A549 (cell line): ENCODE measurements around the gene ABCB1. TPM values are rescaled to one million over a fixed set of nuclear protein-coding genes. Genes with fewer than 3 reads are reported as not detected.

Experiments
- ATAC-seq, 2 experiments: fragments of 200-7000 bp in 1 of 2; fragments of >200 bp in 1 of 2; cut with Nextera tagmentation in 1 of 2; cut with Tn5 transposase in 1 of 2; 3 replicates each; pipeline versions ENCODE4 v1.8.0 to v1.9.1; 2018 to 2020; ENCODE audit warnings: mild to moderate bottlenecking in 1 of 2, moderate library complexity in 1 of 2
- CTCF ChIA-PET: fragments of 300-600 bp; sonication (Branson Sonifier 250); formaldehyde crosslinking; extraction: SDS; loops from one replicate; lab custom pipeline; 2021; ENCODE audit warnings: antibody characterized with exemption, inconsistent platforms; lab: Yijun Ruan, JAX
- POLR2A ChIA-PET: fragments of 350-600 bp; formaldehyde crosslinking; extraction: SDS; loops from one replicate; lab custom pipeline; 2021; ENCODE audit warnings: antibody characterized with exemption, inconsistent platforms; lab: Yijun Ruan, JAX
- DNase-seq, 2 experiments: peaks; one replicate each; pipeline versions ENCODE4 v3.0.0 to v3.0.0-alpha.2; 2011 to 2016; ENCODE audit warnings: low read depth in 1 of 2, low spot score in 1 of 2
- FAIRE-seq: peaks from 2 replicates; lab custom pipeline; 2011; peaks lifted over from hg19 to GRCh38; lab: Jason Lieb, UNC
- H3K27ac ChIP-seq, 2 experiments: fragments of >200 bp; sonication (Bioruptor Twin); formaldehyde crosslinking; 3 replicates each; pipeline ENCODE4 v1.5.1; 2016 to 2017
- H3K4me1 ChIP-seq: fragments of >200 bp; sonication (Bioruptor Twin); formaldehyde crosslinking; 3 replicates; pipeline ENCODE4 v1.6.1; 2016
- H3K4me2 ChIP-seq: fragments of >200 bp; sonication (Bioruptor Twin); formaldehyde crosslinking; 3 replicates; pipeline ENCODE4 v1.6.1; 2016
- H3K4me3 ChIP-seq: fragments of >200 bp; sonication (Bioruptor Twin); formaldehyde crosslinking; 3 replicates; pipeline ENCODE4 v1.5.1; 2016
- H3K9me3 ChIP-seq: fragments of >200 bp; sonication (Bioruptor Twin); formaldehyde crosslinking; 3 replicates; pipeline ENCODE4 v1.6.1; 2016
- CEBPB ChIP-seq, 2 experiments: fragments of >200 bp in 1 of 2; sonication (Bioruptor Twin) in 1 of 2; formaldehyde crosslinking in 1 of 2; IDR thresholded peaks; 2 replicates each; pipeline ENCODE4 v1.6.1; 2012 to 2016
- CHD4 ChIP-seq: fragments of 200-600 bp; sonication (generic); IDR thresholded peaks from 2 replicates; pipeline ENCODE4 v1.6.1; 2016; ENCODE audit warnings: antibody characterized with exemption, mild to moderate bottlenecking, borderline replicate concordance
- EHF ChIP-seq: fragments of 250-450 bp; sonication (Bioruptor Pico); IDR thresholded peaks from 2 replicates; pipeline ENCODE4 v1.5.0; 2020; ENCODE audit warnings: mild to moderate bottlenecking
- EHMT2 ChIP-seq: fragments of 200-600 bp; sonication (generic); IDR thresholded peaks from 2 replicates; pipeline ENCODE4 v1.6.1; 2016; ENCODE audit warnings: antibody characterized with exemption, low read depth, mild to moderate bottlenecking, moderate library complexity
- EP300 ChIP-seq, 2 experiments: fragments of >200 bp; sonication (Bioruptor Twin); formaldehyde crosslinking; IDR thresholded peaks; 2 replicates in 1 of 2; 3 replicates in 1 of 2; pipeline ENCODE4 v1.6.1; 2016 to 2017
- FOSB ChIP-seq: fragments of 250-450 bp; sonication (Bioruptor Pico); IDR thresholded peaks from 2 replicates; pipeline ENCODE4 v1.5.0; 2020; ENCODE audit warnings: mild to moderate bottlenecking, moderate library complexity
- GATA3 ChIP-seq: IDR thresholded peaks from 2 replicates; pipeline ENCODE4 v1.6.1; 2012; ENCODE audit warnings: borderline replicate concordance
- HDAC2 ChIP-seq: fragments of 200-600 bp; sonication (generic); IDR thresholded peaks from 2 replicates; pipeline ENCODE4 v1.6.1; 2016
- HEYL ChIP-seq: fragments of 250-450 bp; sonication (Bioruptor Pico); IDR thresholded peaks from 2 replicates; pipeline ENCODE4 v1.8.0; 2021; ENCODE audit warnings: mild to moderate bottlenecking, moderate library complexity
- HOXB13 ChIP-seq: fragments of 250-450 bp; sonication (Bioruptor Pico); IDR thresholded peaks from 2 replicates; pipeline ENCODE4 v1.5.0; 2020; ENCODE audit warnings: low read depth, mild to moderate bottlenecking, moderate library complexity
- POLR2A ChIP-seq: IDR thresholded peaks from 2 replicates; pipeline ENCODE4 v1.6.1; 2012; ENCODE audit warnings: mild to moderate bottlenecking, low read length
- POLR2AphosphoS2 ChIP-seq: conservative IDR thresholded peaks from 2 replicates; pipeline ENCODE4 v1.6.1; 2012; ENCODE audit warnings: low read length, improper control_type of control experiment, inconsistent platforms
- RARB ChIP-seq: fragments of 250-450 bp; sonication (Bioruptor Pico); IDR thresholded peaks from 2 replicates; pipeline ENCODE4 v1.8.0; 2021; ENCODE audit warnings: mild to moderate bottlenecking, moderate library complexity
- ZNF302 ChIP-seq: fragments of 250-450 bp; sonication (Bioruptor Pico); IDR thresholded peaks from 2 replicates; pipeline ENCODE4 v1.9.0; 2021; ENCODE audit warnings: inconsistent platforms, mild to moderate bottlenecking, moderate library complexity
- WGBS: methylation state at CpG from one replicate; pipeline ENCODE4 v1.1.6; 2017; ENCODE audit errors: missing lambda C conversion rate; 5-methylcytosine and 5-hydroxymethylcytosine counted together
- polyA plus RNA-seq, 4 experiments: library from polyadenylated mRNA; depleted of rRNA in 3 of 4; stranded (reverse); fragments of >200 nt; fragmentation: RNase III in 1 of 4; extraction: RNeasy Plus Mini Kit Qiagen cat#74134 plus additional on column Dnase treatment in 1 of 4; gene quantifications; 2 replicates in 3 of 4; 3 replicates in 1 of 4; pipeline ENCODE4 v1.2.3, GENCODE V29; 2011 to 2017
- TF ChIP-seq, protein P1 (sequence below): fragments of 250-450 bp; sonication (Bioruptor Pico); IDR thresholded peaks from 2 replicates; pipeline ENCODE4 v1.5.0; 2020; ENCODE audit warnings: low read depth, mild to moderate bottlenecking, moderate library complexity
- TF ChIP-seq, protein P2 (sequence below): fragments of >200 bp; sonication (Bioruptor Twin); formaldehyde crosslinking; IDR thresholded peaks from 3 replicates; pipeline ENCODE4 v1.6.1; 2016
- TF ChIP-seq, protein P3 (sequence below): fragments of 250-450 bp; sonication (Bioruptor Pico); IDR thresholded peaks from 2 replicates; pipeline ENCODE4 v1.5.0; 2021; ENCODE audit warnings: mild to moderate bottlenecking, moderate library complexity, borderline replicate concordance
- TF ChIP-seq, protein P4 (sequence below): IDR thresholded peaks from 2 replicates; pipeline ENCODE4 v1.6.1; 2012; ENCODE audit warnings: low read depth, borderline replicate concordance

ABCB1 gene
- polyA plus RNA-seq, 2 of the 4 experiments (the other 2 are of a cell fraction) = 0.05 TPM; not detected in 1

DNA sequence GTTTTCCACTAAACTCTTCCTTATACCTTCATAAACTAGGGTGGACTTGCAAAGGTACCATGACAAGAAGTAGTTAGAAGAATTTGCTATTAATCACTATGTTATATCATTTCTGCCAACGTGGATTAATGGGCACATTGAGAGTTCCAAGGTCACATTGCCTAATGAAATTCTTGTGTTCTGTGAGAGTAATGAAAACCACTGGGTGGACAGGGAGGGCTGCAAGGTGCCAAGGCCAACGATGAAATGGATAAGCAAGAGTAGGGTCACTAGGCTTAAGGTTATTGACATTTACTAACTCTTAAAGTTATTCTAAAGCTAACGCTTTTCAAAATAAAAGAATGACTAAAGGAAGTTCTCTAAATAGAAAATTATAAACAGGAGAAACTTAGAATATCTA lies 118.6 kb downstream of the ABCB1 start:
- Histone ChIP-seq H3K4me2 (no peak overlapping the region), H3K27ac (no peak overlapping the region), H3K4me3 (no peak overlapping the region), H3K9me3 (no peaks in the 10 kb centered on the region), H3K4me1 (no peaks in the 10 kb centered on the region)
- ChIA-PET CTCF (no interaction called here), POLR2A (no interaction called here)
- no peak for DNase-seq
- ATAC-seq = no peak
- FAIRE-seq = no peak
- TF ChIP-seq POLR2AphosphoS2 (no peak), CHD4 (no peak), HEYL (CRISPR knock-in tag) (no peak), POLR2A (no peak), FOSB (no peak), EHMT2 (no peak), RARB (CRISPR knock-in tag) (no peak), HDAC2 (no peak), HOXB13 (no peak), GATA3 (no peak), EP300 (IDR thresholded peaks at IDR 0.05) (no peak), CEBPB (IDR thresholded peaks at IDR 0.05) (no peak)
- TF ChIP-seq, protein P1, sequence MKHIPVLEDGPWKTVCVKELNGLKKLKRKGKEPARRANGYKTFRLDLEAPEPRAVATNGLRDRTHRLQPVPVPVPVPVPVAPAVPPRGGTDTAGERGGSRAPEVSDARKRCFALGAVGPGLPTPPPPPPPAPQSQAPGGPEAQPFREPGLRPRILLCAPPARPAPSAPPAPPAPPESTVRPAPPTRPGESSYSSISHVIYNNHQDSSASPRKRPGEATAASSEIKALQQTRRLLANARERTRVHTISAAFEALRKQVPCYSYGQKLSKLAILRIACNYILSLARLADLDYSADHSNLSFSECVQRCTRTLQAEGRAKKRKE (CRISPR knock-in tag) = no peak
- TF ChIP-seq, protein P2, sequence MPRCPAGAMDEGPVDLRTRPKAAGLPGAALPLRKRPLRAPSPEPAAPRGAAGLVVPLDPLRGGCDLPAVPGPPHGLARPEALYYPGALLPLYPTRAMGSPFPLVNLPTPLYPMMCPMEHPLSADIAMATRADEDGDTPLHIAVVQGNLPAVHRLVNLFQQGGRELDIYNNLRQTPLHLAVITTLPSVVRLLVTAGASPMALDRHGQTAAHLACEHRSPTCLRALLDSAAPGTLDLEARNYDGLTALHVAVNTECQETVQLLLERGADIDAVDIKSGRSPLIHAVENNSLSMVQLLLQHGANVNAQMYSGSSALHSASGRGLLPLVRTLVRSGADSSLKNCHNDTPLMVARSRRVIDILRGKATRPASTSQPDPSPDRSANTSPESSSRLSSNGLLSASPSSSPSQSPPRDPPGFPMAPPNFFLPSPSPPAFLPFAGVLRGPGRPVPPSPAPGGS = no peak
- TF ChIP-seq, protein P3, sequence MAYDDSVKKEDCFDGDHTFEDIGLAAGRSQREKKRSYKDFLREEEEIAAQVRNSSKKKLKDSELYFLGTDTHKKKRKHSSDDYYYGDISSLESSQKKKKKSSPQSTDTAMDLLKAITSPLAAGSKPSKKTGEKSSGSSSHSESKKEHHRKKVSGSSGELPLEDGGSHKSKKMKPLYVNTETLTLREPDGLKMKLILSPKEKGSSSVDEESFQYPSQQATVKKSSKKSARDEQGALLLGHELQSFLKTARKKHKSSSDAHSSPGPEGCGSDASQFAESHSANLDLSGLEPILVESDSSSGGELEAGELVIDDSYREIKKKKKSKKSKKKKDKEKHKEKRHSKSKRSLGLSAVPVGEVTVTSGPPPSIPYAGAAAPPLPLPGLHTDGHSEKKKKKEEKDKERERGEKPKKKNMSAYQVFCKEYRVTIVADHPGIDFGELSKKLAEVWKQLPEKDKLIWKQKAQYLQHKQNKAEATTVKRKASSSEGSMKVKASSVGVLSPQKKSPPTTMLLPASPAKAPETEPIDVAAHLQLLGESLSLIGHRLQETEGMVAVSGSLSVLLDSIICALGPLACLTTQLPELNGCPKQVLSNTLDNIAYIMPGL (CRISPR knock-in tag) = no peak
- 14% methylated on average over 3 of the region's 3 CpGs for WGBS

DNA sequence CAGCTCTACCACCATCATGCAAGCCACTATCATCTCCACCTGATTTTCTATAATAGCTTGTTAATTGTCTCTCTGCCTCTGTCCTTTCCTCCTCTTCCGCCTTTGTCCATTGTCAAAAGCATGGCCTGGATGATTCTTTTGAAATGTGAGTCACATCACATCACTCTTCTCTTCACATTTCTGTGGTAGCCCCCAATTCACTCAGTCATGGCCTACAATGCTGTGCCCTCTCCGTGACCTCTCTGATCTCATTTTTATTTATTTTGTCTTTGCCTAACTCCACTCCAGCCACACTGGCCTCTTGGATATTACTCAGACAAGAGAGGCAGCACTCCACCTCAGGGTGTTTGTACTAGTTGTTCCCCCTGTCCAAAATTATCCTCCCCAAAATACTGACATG lies 120.3 kb downstream of the ABCB1 start:
- Histone ChIP-seq H3K4me1 (0 out of 3 replicates have a peak, but pooled peaks cover under 1% of the 10 kb centered on the region), H3K9me3 (no peaks in the 10 kb centered on the region), H3K4me3 (no peak overlapping the region), H3K27ac (no peak overlapping the region), H3K4me2 (no peak overlapping the region)
- 78% methylated on average over 2 of the region's 2 CpGs for WGBS
- FAIRE-seq (no peak), ATAC-seq (no peak), DNase-seq (no peak)
- TF ChIP-seq ZNF302 (CRISPR knock-in tag) = no peak
- no peak for TF ChIP-seq RARB (CRISPR knock-in tag)
- TF ChIP-seq, protein P4, sequence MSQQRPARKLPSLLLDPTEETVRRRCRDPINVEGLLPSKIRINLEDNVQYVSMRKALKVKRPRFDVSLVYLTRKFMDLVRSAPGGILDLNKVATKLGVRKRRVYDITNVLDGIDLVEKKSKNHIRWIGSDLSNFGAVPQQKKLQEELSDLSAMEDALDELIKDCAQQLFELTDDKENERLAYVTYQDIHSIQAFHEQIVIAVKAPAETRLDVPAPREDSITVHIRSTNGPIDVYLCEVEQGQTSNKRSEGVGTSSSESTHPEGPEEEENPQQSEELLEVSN = no peak
- ChIA-PET POLR2A (no interaction called here), CTCF (no interaction called here)

DNA sequence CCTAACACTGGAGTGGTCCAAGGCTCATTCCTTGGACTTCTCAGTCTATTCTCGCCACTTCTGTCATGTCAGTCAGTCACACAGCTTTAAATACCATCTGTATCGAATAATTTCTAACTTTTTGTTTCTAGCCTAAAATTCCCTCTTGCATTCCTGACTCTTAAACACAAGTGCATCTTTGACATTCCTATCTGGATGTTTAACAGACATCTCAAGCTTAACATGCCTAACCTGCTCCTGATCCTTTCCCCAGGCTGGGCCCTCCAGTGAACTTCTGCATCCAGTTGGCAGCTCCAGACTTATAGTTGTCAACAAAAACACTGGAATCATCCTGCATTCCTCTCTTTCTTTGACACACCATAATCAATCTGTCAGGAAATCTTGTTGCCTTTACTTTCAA lies 120.7 kb downstream of the ABCB1 start:
- POLR2A ChIA-PET = no interaction called here
- DNase-seq = no peak
- CTCF ChIA-PET = no interaction called here
- Histone ChIP-seq H3K4me1 (0 out of 3 replicates have a peak, but pooled peaks cover 5% of the 10 kb centered on the region), H3K4me3 (no peak overlapping the region), H3K9me3 (no peaks in the 10 kb centered on the region), H3K4me2 (no peak overlapping the region), H3K27ac (no peak overlapping the region)
- no peak for ATAC-seq
- no peak for FAIRE-seq
- TF ChIP-seq EHF (CRISPR knock-in tag) (no peak), RARB (CRISPR knock-in tag) (no peak)
- WGBS = 41% methylated on average over 2 of the region's 2 CpGs
